ENCODE data around the gene SPA17. TPM values are rescaled to one million over a fixed set of nuclear protein-coding genes. Genes with fewer than 3 reads are reported as not detected.
A peak's percentile ranks its signal among the peaks of the same experiment; 100 is the strongest.

SPA17 gene
- total RNA-seq, 1 donor from 2014 or later, result 6.2 TPM

- no peak overlapping the region for H3K27ac Mint-ChIP-seq (ENCODE audit: unreplicated experiment)
- Histone ChIP-seq H3K27me3 (ENCODE audit: insufficient read depth, low read length) (no peaks in the 10 kb centered on the region), H2AFZ (ENCODE audit: low read depth, low read length) (no peak overlapping the region), H3K27ac (ENCODE audit: low read depth, low read length) (no peak overlapping the region), H4K20me1 (ENCODE audit: insufficient read depth, low read length) (no peaks in the 10 kb centered on the region), H3K9ac (ENCODE audit: low read length) (no peak overlapping the region), H3K36me3 (ENCODE audit: insufficient read depth, low read length) (no peaks in the 10 kb centered on the region), H3K4me3 (ENCODE audit: insufficient read depth, low read depth, low read length) (no peak overlapping the region), H3K4me2 (ENCODE audit: low read length) (no peak overlapping the region), H3K79me2 (ENCODE audit: insufficient read depth, low read length) (no peaks in the 10 kb centered on the region), H3K4me1 (ENCODE audit: insufficient read depth, low read length) (no peaks in the 10 kb centered on the region), H3K9me3 (ENCODE audit: insufficient read depth, low read depth, low read length) (no peaks in the 10 kb centered on the region)
- no peaks in the 10 kb centered on the region for H3K9me3 Mint-ChIP-seq (ENCODE audit: unreplicated experiment)
- H3K27me3 Mint-ChIP-seq (ENCODE audit: low read depth, unreplicated experiment), result peaks cover 8% of the 10 kb centered on the region
- peaks cover 5% of the 10 kb centered on the region for H3K4me1 Mint-ChIP-seq (ENCODE audit: low read depth, unreplicated experiment)
- peaks cover 4% of the 10 kb centered on the region for H3K36me3 Mint-ChIP-seq (ENCODE audit: low read depth, unreplicated experiment)
- no peak for FAIRE-seq
- TF ChIP-seq, protein P1, sequence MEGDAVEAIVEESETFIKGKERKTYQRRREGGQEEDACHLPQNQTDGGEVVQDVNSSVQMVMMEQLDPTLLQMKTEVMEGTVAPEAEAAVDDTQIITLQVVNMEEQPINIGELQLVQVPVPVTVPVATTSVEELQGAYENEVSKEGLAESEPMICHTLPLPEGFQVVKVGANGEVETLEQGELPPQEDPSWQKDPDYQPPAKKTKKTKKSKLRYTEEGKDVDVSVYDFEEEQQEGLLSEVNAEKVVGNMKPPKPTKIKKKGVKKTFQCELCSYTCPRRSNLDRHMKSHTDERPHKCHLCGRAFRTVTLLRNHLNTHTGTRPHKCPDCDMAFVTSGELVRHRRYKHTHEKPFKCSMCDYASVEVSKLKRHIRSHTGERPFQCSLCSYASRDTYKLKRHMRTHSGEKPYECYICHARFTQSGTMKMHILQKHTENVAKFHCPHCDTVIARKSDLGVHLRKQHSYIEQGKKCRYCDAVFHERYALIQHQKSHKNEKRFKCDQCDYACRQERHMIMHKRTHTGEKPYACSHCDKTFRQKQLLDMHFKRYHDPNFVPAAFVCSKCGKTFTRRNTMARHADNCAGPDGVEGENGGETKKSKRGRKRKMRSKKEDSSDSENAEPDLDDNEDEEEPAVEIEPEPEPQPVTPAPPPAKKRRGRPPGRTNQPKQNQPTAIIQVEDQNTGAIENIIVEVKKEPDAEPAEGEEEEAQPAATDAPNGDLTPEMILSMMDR (IDR thresholded peaks at IDR 0.05; ENCODE audit: insufficient read depth, low read depth, low read length), result no peak
- TF ChIP-seq EZH2 (IDR thresholded peaks at IDR 0.05; ENCODE audit: insufficient read depth, low read length), result no peak
- H3K4me3 Mint-ChIP-seq (ENCODE audit: unreplicated experiment), result no peak overlapping the region
- no peak for DNase-seq (ENCODE audit: low read depth)
These were observed 6.1 kb upstream of the SPA17 start for GRCh38 chr11:124667601-124668000.

DNA sequence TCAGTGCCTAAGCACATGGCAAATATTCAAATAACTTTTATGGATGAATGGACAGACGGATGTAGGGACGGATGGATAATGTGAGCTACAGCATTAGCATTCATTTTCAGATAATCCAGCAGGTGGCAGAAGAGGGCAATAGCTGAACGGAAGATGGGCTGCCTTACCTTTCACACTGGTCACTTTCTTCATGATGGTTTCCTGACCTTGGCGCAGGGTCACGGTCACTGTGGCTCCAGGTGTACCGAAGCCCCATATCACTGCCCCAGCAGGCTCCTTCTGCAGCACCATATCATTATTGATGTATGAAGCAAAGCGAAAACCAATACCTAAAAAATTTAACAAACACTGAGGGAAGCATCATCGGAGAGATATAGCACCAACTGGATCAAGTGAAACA lies 4.5 kb upstream of the SPA17 start:
- no peak overlapping the region for H2AFZ ChIP-seq (ENCODE audit: low read depth, low read length)
- H3K79me2 ChIP-seq (ENCODE audit: insufficient read depth, low read length), result no peaks in the 10 kb centered on the region
- Mint-ChIP-seq H3K27ac (ENCODE audit: unreplicated experiment) (no peak overlapping the region), H3K9me3 (ENCODE audit: unreplicated experiment) (no peaks in the 10 kb centered on the region), H3K4me1 (ENCODE audit: low read depth, unreplicated experiment) (peaks cover 8% of the 10 kb centered on the region), H3K27me3 (ENCODE audit: low read depth, unreplicated experiment) (peaks cover 8% of the 10 kb centered on the region), H3K4me3 (ENCODE audit: unreplicated experiment) (no peak overlapping the region), H3K36me3 (ENCODE audit: low read depth, unreplicated experiment) (peaks cover 2% of the 10 kb centered on the region)
- DNase-seq (ENCODE audit: low read depth) (peak; percentile 13), FAIRE-seq (no peak)
- H3K4me2 ChIP-seq (ENCODE audit: low read length), result no peak overlapping the region
- no peaks in the 10 kb centered on the region for H3K9me3 ChIP-seq (ENCODE audit: insufficient read depth, low read depth, low read length)
- H3K4me1 ChIP-seq (ENCODE audit: insufficient read depth, low read length), result peaks cover 5% of the 10 kb centered on the region
- TF ChIP-seq, protein P1 (IDR thresholded peaks at IDR 0.05; ENCODE audit: insufficient read depth, low read depth, low read length), result peak; percentile 79
- TF ChIP-seq EZH2 (IDR thresholded peaks at IDR 0.05; ENCODE audit: insufficient read depth, low read length), result no peak
- H3K4me3 ChIP-seq (ENCODE audit: insufficient read depth, low read depth, low read length), result no peak overlapping the region
- no peaks in the 10 kb centered on the region for H4K20me1 ChIP-seq (ENCODE audit: insufficient read depth, low read length)
- no peaks in the 10 kb centered on the region for H3K36me3 ChIP-seq (ENCODE audit: insufficient read depth, low read length)
- H3K27me3 ChIP-seq (ENCODE audit: insufficient read depth, low read length), result no peaks in the 10 kb centered on the region
- no peak overlapping the region for H3K9ac ChIP-seq (ENCODE audit: low read length)
- no peak overlapping the region for H3K27ac ChIP-seq (ENCODE audit: low read depth, low read length)

DNA sequence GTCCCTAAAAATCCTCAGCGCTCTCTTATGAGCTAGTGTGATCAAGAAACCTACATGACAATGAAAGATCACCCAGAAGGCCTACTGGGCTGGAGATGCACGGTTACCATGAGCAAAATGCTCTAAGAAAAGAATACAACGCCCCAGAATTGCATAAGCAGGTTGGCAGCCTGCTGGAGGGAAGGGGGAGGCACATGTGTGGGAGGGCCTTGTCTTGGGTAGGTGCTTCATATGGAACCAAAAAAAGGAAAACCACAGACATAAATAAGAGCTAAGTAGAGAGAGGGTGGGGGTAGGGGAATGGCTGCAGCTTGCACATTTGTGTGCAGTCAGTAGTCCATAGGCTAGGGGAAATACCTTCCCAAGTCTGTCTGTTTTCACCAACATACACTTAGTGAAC lies 3.0 kb upstream of the SPA17 start:
- H2AFZ ChIP-seq (ENCODE audit: low read depth, low read length), result no peak overlapping the region
- H3K36me3 Mint-ChIP-seq (ENCODE audit: low read depth, unreplicated experiment), result no peaks in the 10 kb centered on the region
- DNase-seq (ENCODE audit: low read depth), result no peak
- H3K27me3 ChIP-seq (ENCODE audit: insufficient read depth, low read length), result no peaks in the 10 kb centered on the region
- no peak overlapping the region for H3K9ac ChIP-seq (ENCODE audit: low read length)
- no peaks in the 10 kb centered on the region for H3K79me2 ChIP-seq (ENCODE audit: insufficient read depth, low read length)
- no peaks in the 10 kb centered on the region for H3K36me3 ChIP-seq (ENCODE audit: insufficient read depth, low read length)
- peaks cover 5% of the 10 kb centered on the region for H3K4me1 ChIP-seq (ENCODE audit: insufficient read depth, low read length)
- no peak overlapping the region for H3K4me3 Mint-ChIP-seq (ENCODE audit: unreplicated experiment)
- TF ChIP-seq, protein P1 (IDR thresholded peaks at IDR 0.05; ENCODE audit: insufficient read depth, low read depth, low read length), result no peak
- TF ChIP-seq EZH2 (IDR thresholded peaks at IDR 0.05; ENCODE audit: insufficient read depth, low read length), result no peak
- no peak overlapping the region for H3K27ac Mint-ChIP-seq (ENCODE audit: unreplicated experiment)
- no peak overlapping the region for H3K4me3 ChIP-seq (ENCODE audit: insufficient read depth, low read depth, low read length)
- no peak overlapping the region for H3K4me2 ChIP-seq (ENCODE audit: low read length)
- no peaks in the 10 kb centered on the region for H4K20me1 ChIP-seq (ENCODE audit: insufficient read depth, low read length)
- peaks cover 8% of the 10 kb centered on the region for H3K4me1 Mint-ChIP-seq (ENCODE audit: low read depth, unreplicated experiment)
- H3K27me3 Mint-ChIP-seq (ENCODE audit: low read depth, unreplicated experiment), result peaks cover 8% of the 10 kb centered on the region
- H3K9me3 Mint-ChIP-seq (ENCODE audit: unreplicated experiment), result no peaks in the 10 kb centered on the region
- FAIRE-seq, result no peak
- H3K9me3 ChIP-seq (ENCODE audit: insufficient read depth, low read depth, low read length), result no peaks in the 10 kb centered on the region
- no peak overlapping the region for H3K27ac ChIP-seq (ENCODE audit: low read depth, low read length)

All from astrocyte (in vitro differentiated cells and primary cell).